ENCODE results near the gene DHX38. TPM values are rescaled to one million over a fixed set of nuclear protein-coding genes. Genes with fewer than 3 reads are reported as not detected.
"Not testable (repeated sequence)": the region's sequence is repeated elsewhere in the genome, so short reads cannot be mapped to it uniquely, and the experiment has no call there.

Gene DHX38
- 10 to 100 TPM; 40.6 to 63.7 (median 55.9) TPM for polyA plus RNA-seq
- long read RNA-seq, donor 1, result 0 reads
- long read RNA-seq, donor 2, result 0 reads
- long read RNA-seq, donor 3, partial matches to known transcripts, result 8 of 10 reads
- long read RNA-seq, donor 3, other reads (novel, unspliced or antisense), result 0 of 10 reads
- long read RNA-seq, donor 4, result 0 reads
- long read RNA-seq, donor 5, result 0 reads
- long read RNA-seq, donor 6, full-length matches to known transcripts, result 1 of 1 reads
- long read RNA-seq, donor 6, partial matches to known transcripts, result 0 of 1 reads
- long read RNA-seq, donor 6, other reads (novel, unspliced or antisense), result 0 of 1 reads
- long read RNA-seq, donor 7, full-length matches to known transcripts, result 4 of 9 reads
- long read RNA-seq, donor 7, partial matches to known transcripts, result 5 of 9 reads
- long read RNA-seq, donor 7, other reads (novel, unspliced or antisense), result 0 of 9 reads
- long read RNA-seq, donor 8, result 0 reads
- long read RNA-seq, donor 9, result 0 reads
- long read RNA-seq, donor 10, full-length matches to known transcripts, result 5 of 5 reads
- long read RNA-seq, donor 10, partial matches to known transcripts, result 0 of 5 reads
- long read RNA-seq, donor 10, other reads (novel, unspliced or antisense), result 0 of 5 reads

- Histone ChIP-seq H3K4me1 (ENCODE audit: control insufficient read depth in 3 of 3, insufficient read depth in 2 of 3, low read depth in 1 of 3, low read length in 2 of 3) (peaks cover 2 to 17% (median 11%) of the 10 kb centered on the region in 3 donors), H3K4me3 (ENCODE audit: low read depth in 1 of 3, low read length in 3 of 3) (peak within 1 kb of the TSS; percentile 59 to 81 (median 79)), H3K27ac (ENCODE audit: low read depth in 1 of 3, low read length in 2 of 3) (peak within 1 kb of the TSS; percentile 91 to 92 (median 92)), H3K9me3 (ENCODE audit: control insufficient read depth in 2 of 2, insufficient read depth in 1 of 2, low read depth in 1 of 2, low read length in 1 of 2) (no peaks in the 10 kb centered on the region), H3K27me3 (ENCODE audit: control insufficient read depth in 3 of 3, insufficient read depth in 3 of 3, low read length in 3 of 3) (no peaks in the 10 kb centered on the region), H3K36me3 (ENCODE audit: control insufficient read depth in 3 of 3, insufficient read depth in 2 of 3, low read depth in 1 of 3, low read length in 3 of 3) (peaks cover 9 to 26% (median 15%) of the 10 kb centered on the region in 3 donors)
- peak; percentile 92 for FAIRE-seq
- peak; percentile 99 for DNase-seq
- 0 to 1% (median 0%) methylated on average over 40 to 43 of the region's 43 CpGs for WGBS, 3 donors
Measured at GRCh38 chr16:72093448-72094265, at the start of gene DHX38, which contains the start of gene TXNL4B. Gene DHX38 (plus strand): TSS chr16:72093847. CDS start chr16:72096158, 2,311 bp downstream. Gene TXNL4B (minus strand): TSS chr16:72093620. CDS start chr16:72090749, 2,871 bp downstream.

DNA sequence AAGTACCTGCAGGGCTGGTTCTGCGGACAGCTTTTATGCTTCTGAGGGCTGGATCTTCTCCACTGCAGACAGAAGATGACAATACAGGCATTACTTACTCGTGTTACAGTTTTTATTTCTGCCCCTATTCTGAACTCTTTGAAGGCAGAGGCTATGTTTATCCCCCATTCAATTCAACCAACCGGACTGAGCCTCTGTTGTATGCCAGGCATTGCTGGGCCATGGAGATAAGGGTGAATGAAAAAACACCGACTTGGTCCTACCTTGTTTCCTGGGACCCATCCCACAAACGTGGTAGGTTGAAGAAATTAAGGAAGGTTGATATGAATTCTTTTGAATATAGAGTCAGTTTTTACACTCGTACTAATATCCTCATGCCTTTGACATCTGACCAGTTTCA is 49.4 kb upstream of the DHX38 start:
- H3K9me3 ChIP-seq (ENCODE audit: control insufficient read depth in 2 of 2, insufficient read depth in 1 of 2, low read depth in 1 of 2, low read length in 1 of 2), result peaks cover 0 to 4% of the 10 kb centered on the region in 2 donors
- H3K36me3 ChIP-seq (ENCODE audit: control insufficient read depth in 3 of 3, insufficient read depth in 2 of 3, low read depth in 1 of 3, low read length in 3 of 3), result peaks cover 0 to 8% (median 0%) of the 10 kb centered on the region in 3 donors
- H3K27ac ChIP-seq (ENCODE audit: low read depth in 1 of 3, low read length in 2 of 3), result no peak overlapping the region
- DNase-seq (no peak), FAIRE-seq (no peak)
- no peak overlapping the region for H3K4me3 ChIP-seq (ENCODE audit: low read depth in 1 of 3, low read length in 3 of 3)
- WGBS, 3 donors, result 74 to 78% (median 75%) methylated on average over 6 of the region's 6 CpGs
- peaks cover 0 to 3% (median 0%) of the 10 kb centered on the region in 3 donors for H3K4me1 ChIP-seq (ENCODE audit: control insufficient read depth in 3 of 3, insufficient read depth in 2 of 3, low read depth in 1 of 3, low read length in 2 of 3)
- no peaks in the 10 kb centered on the region for H3K27me3 ChIP-seq (ENCODE audit: control insufficient read depth in 3 of 3, insufficient read depth in 3 of 3, low read length in 3 of 3)

GRCh38 chr16:72044825-72045359 is 48.8 kb upstream of the DHX38 start:
- DNase-seq (no peak), FAIRE-seq (no peak)
- Histone ChIP-seq H3K36me3 (ENCODE audit: control insufficient read depth in 3 of 3, insufficient read depth in 2 of 3, low read depth in 1 of 3, low read length in 3 of 3) (peaks cover 0 to 8% (median 0%) of the 10 kb centered on the region in 3 donors), H3K4me3 (ENCODE audit: low read depth in 1 of 3, low read length in 3 of 3) (no peak overlapping the region), H3K9me3 (ENCODE audit: control insufficient read depth in 2 of 2, insufficient read depth in 1 of 2, low read depth in 1 of 2, low read length in 1 of 2) (peaks cover 0 to 7% of the 10 kb centered on the region in 2 donors), H3K27me3 (ENCODE audit: control insufficient read depth in 3 of 3, insufficient read depth in 3 of 3, low read length in 3 of 3) (no peaks in the 10 kb centered on the region), H3K4me1 (ENCODE audit: control insufficient read depth in 3 of 3, insufficient read depth in 2 of 3, low read depth in 1 of 3, low read length in 2 of 3) (peaks cover 0 to 3% (median 0%) of the 10 kb centered on the region in 3 donors), H3K27ac (ENCODE audit: low read depth in 1 of 3, low read length in 2 of 3) (no peak overlapping the region)
- WGBS, 3 donors, result 61 to 86% (median 73%) methylated on average over 2 of the region's 2 CpGs

- H3K27ac ChIP-seq (ENCODE audit: low read depth in 1 of 3, low read length in 2 of 3), result no peak overlapping the region
- H3K9me3 ChIP-seq (ENCODE audit: control insufficient read depth in 2 of 2, insufficient read depth in 1 of 2, low read depth in 1 of 2, low read length in 1 of 2), result peaks cover 0 to 10% of the 10 kb centered on the region in 2 donors
- FAIRE-seq (no peak), DNase-seq (no peak)
- no peaks in the 10 kb centered on the region for H3K4me1 ChIP-seq (ENCODE audit: control insufficient read depth in 3 of 3, insufficient read depth in 2 of 3, low read depth in 1 of 3, low read length in 2 of 3)
- H3K4me3 ChIP-seq (ENCODE audit: low read depth in 1 of 3, low read length in 3 of 3), result no peak overlapping the region
- H3K27me3 ChIP-seq (ENCODE audit: control insufficient read depth in 3 of 3, insufficient read depth in 3 of 3, low read length in 3 of 3), result no peaks in the 10 kb centered on the region
- H3K36me3 ChIP-seq (ENCODE audit: control insufficient read depth in 3 of 3, insufficient read depth in 2 of 3, low read depth in 1 of 3, low read length in 3 of 3), result no peaks in the 10 kb centered on the region
Measured at GRCh38 chr16:72049110-72049509, 44.5 kb upstream of the DHX38 start.

GRCh38 chr16:72050769-72051464 is 42.7 kb upstream of the DHX38 start:
- 86 to 93% (median 92%) methylated on average over 4 of the region's 4 CpGs for WGBS, 3 donors
- Histone ChIP-seq H3K4me1 (ENCODE audit: control insufficient read depth in 3 of 3, insufficient read depth in 2 of 3, low read depth in 1 of 3, low read length in 2 of 3) (no peaks in the 10 kb centered on the region), H3K4me3 (ENCODE audit: low read depth in 1 of 3, low read length in 3 of 3) (no peak overlapping the region), H3K36me3 (ENCODE audit: control insufficient read depth in 3 of 3, insufficient read depth in 2 of 3, low read depth in 1 of 3, low read length in 3 of 3) (no peaks in the 10 kb centered on the region), H3K27ac (ENCODE audit: low read depth in 1 of 3, low read length in 2 of 3) (no peak overlapping the region), H3K9me3 (ENCODE audit: control insufficient read depth in 2 of 2, insufficient read depth in 1 of 2, low read depth in 1 of 2, low read length in 1 of 2) (peaks cover 0 to 10% of the 10 kb centered on the region in 2 donors), H3K27me3 (ENCODE audit: control insufficient read depth in 3 of 3, insufficient read depth in 3 of 3, low read length in 3 of 3) (no peaks in the 10 kb centered on the region)
- no peak for DNase-seq
- no peak for FAIRE-seq

DNA sequence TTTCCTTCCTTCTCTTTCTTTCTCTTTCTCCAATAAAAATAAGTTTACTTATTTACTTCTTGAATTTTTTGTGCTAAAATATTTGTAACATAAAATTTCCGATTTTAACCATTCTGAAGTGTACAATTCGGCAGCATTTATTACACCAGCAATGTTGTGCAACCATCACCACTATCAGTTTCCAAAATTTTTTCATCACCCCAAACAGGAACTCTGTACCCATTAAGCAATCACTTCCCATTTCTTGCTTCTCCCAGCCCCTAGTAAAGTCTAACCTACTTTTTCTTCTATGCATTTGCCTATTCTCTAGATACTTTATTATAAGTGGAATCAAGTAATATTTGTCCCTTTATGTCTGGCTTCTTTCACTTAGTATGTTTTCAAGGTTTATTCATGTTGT is 41.8 kb upstream of the DHX38 start:
- FAIRE-seq, result no peak
- H3K27ac ChIP-seq (ENCODE audit: low read depth in 1 of 3, low read length in 2 of 3), result no peak overlapping the region
- no peak for DNase-seq
- H3K9me3 ChIP-seq (ENCODE audit: control insufficient read depth in 2 of 2, insufficient read depth in 1 of 2, low read depth in 1 of 2, low read length in 1 of 2), result peaks cover 0 to 10% of the 10 kb centered on the region in 2 donors
- no peaks in the 10 kb centered on the region for H3K27me3 ChIP-seq (ENCODE audit: control insufficient read depth in 3 of 3, insufficient read depth in 3 of 3, low read length in 3 of 3)
- no peak overlapping the region for H3K4me3 ChIP-seq (ENCODE audit: low read depth in 1 of 3, low read length in 3 of 3)
- no peaks in the 10 kb centered on the region for H3K4me1 ChIP-seq (ENCODE audit: control insufficient read depth in 3 of 3, insufficient read depth in 2 of 3, low read depth in 1 of 3, low read length in 2 of 3)
- 78 to 90% (median 81%) methylated on average over 2 of the region's 2 CpGs for WGBS, 3 donors
- H3K36me3 ChIP-seq (ENCODE audit: control insufficient read depth in 3 of 3, insufficient read depth in 2 of 3, low read depth in 1 of 3, low read length in 3 of 3), result no peaks in the 10 kb centered on the region

- H3K9me3 ChIP-seq (ENCODE audit: control insufficient read depth in 2 of 2, insufficient read depth in 1 of 2, low read depth in 1 of 2, low read length in 1 of 2); FAIRE-seq; H3K36me3 ChIP-seq (ENCODE audit: control insufficient read depth in 3 of 3, insufficient read depth in 2 of 3, low read depth in 1 of 3, low read length in 3 of 3); H3K27ac ChIP-seq (ENCODE audit: low read depth in 1 of 3, low read length in 2 of 3); H3K27me3 ChIP-seq (ENCODE audit: control insufficient read depth in 3 of 3, insufficient read depth in 3 of 3, low read length in 3 of 3); H3K4me1 ChIP-seq (ENCODE audit: control insufficient read depth in 3 of 3, insufficient read depth in 2 of 3, low read depth in 1 of 3, low read length in 2 of 3); H3K4me3 ChIP-seq (ENCODE audit: low read depth in 1 of 3, low read length in 3 of 3); DNase-seq: not testable (repeated sequence)
- 85 to 90% (median 87%) methylated on average over 5 of the region's 5 CpGs for whole genome bisulfite sequencing, 3 donors
Measured at GRCh38 chr16:72054254-72054847, 39.3 kb upstream of the DHX38 start, which contains the start of gene HP. Gene HP (plus strand): TSS chr16:72054505. CDS start chr16:72054653, 148 bp downstream.
